SK-N-MC (cell line): Measurements from ENCODE around the gene ERMP1.

Source experiments
- DNase-seq: peaks from one replicate; pipeline ENCODE4 v3.0.0-alpha.2; 2011; ENCODE audit warnings: low read depth, low spot score
- H3K27ac ChIP-seq: fragments of 200-600 bp; sonication (generic); 2 replicates; pipeline ENCODE4 v1.5.1; 2016; ENCODE audit warnings: mixed run types
- H3K36me3 ChIP-seq: fragments of 200-600 bp; sonication (generic); 2 replicates; pipeline ENCODE4 v1.6.1; 2017; ENCODE audit warnings: antibody characterized with exemption, low read length, mixed read lengths; ENCODE audit not compliant: insufficient read depth
- H3K4me3 ChIP-seq: fragments of 200-600 bp; sonication (generic); 2 replicates; pipeline ENCODE4 v1.5.1; 2016
- H3K9ac ChIP-seq: fragments of 200-600 bp; sonication (generic); 2 replicates; pipeline ENCODE4 v1.8.0; 2017; ENCODE audit warnings: mixed run types, mixed read lengths; ENCODE audit not compliant: insufficient read length
- H3K9me3 ChIP-seq: fragments of 200-600 bp; sonication (generic); 2 replicates; pipeline ENCODE4 v1.6.1; 2017; ENCODE audit warnings: low read depth, mild to moderate bottlenecking, antibody characterized with exemption, low read length, moderate library complexity, mixed read lengths
- EZH2 ChIP-seq: fragments of 200-600 bp; sonication (generic); IDR thresholded peaks from one replicate; pipeline ENCODE4 v1.6.1; 2017; ENCODE audit warnings: antibody characterized with exemption
- FOXP2 ChIP-seq: optimal IDR thresholded peaks from 2 replicates; pipeline ENCODE3; 2011; ENCODE audit warnings: mild to moderate bottlenecking, moderate library complexity; ENCODE audit not compliant: insufficient read depth; ENCODE audit errors: extremely low read length, control extremely low read depth
- POLR2AphosphoS5 ChIP-seq: IDR thresholded peaks from 2 replicates; pipeline ENCODE4 v1.6.1; 2012; ENCODE audit warnings: mild to moderate bottlenecking, low read depth, low read length, borderline replicate concordance

The ERMP1 gene

GRCh38 chr9:5762421-5762820 lies 70.5 kb downstream of the ERMP1 start:
- H3K9ac ChIP-seq, result no peak overlapping the region
- no peak overlapping the region for H3K27ac ChIP-seq
- DNase-seq, result no peak
- TF ChIP-seq EZH2, result no peak
- no peak for TF ChIP-seq POLR2AphosphoS5
- no peak for TF ChIP-seq FOXP2
- H3K4me3 ChIP-seq, result no peak overlapping the region
- peaks cover 75% of the 10 kb centered on the region for H3K36me3 ChIP-seq
- H3K9me3 ChIP-seq, result no peaks in the 10 kb centered on the region

- Histone ChIP-seq H3K36me3 (peaks cover 70% of the 10 kb centered on the region), H3K27ac (no peak overlapping the region), H3K4me3 (no peak overlapping the region), H3K9ac (no peak overlapping the region), H3K9me3 (no peaks in the 10 kb centered on the region)
- TF ChIP-seq POLR2AphosphoS5, result no peak
- no peak for TF ChIP-seq EZH2
- no peak for TF ChIP-seq FOXP2
- no peak for DNase-seq
Observed at GRCh38 chr9:5760338-5760737, 72.6 kb downstream of the ERMP1 start.

GRCh38 chr9:5756633-5757032 lies 76.3 kb downstream of the ERMP1 start:
- DNase-seq, result no peak
- Histone ChIP-seq H3K27ac (no peak overlapping the region), H3K36me3 (peaks cover 40% of the 10 kb centered on the region), H3K9ac (no peak overlapping the region), H3K4me3 (no peak overlapping the region), H3K9me3 (no peaks in the 10 kb centered on the region)
- no peak for TF ChIP-seq EZH2
- no peak for TF ChIP-seq POLR2AphosphoS5
- no peak for TF ChIP-seq FOXP2

GRCh38 chr9:5750569-5750968 lies 82.3 kb downstream of the ERMP1 start:
- Histone ChIP-seq H3K27ac (no peak overlapping the region), H3K4me3 (no peak overlapping the region), H3K9me3 (no peaks in the 10 kb centered on the region), H3K36me3 (peaks cover 35% of the 10 kb centered on the region), H3K9ac (no peak overlapping the region)
- no peak for TF ChIP-seq FOXP2
- no peak for TF ChIP-seq EZH2
- TF ChIP-seq POLR2AphosphoS5, result no peak
- DNase-seq, result no peak

- no peak for TF ChIP-seq FOXP2
- no peak for TF ChIP-seq POLR2AphosphoS5
- no peak for TF ChIP-seq EZH2
- Histone ChIP-seq H3K9me3 (no peaks in the 10 kb centered on the region), H3K9ac (no peak overlapping the region), H3K27ac (no peak overlapping the region), H3K4me3 (no peak overlapping the region), H3K36me3 (peaks cover 47% of the 10 kb centered on the region)
- no peak for DNase-seq
Observed at GRCh38 chr9:5749306-5749705, 83.6 kb downstream of the ERMP1 start.

DNA sequence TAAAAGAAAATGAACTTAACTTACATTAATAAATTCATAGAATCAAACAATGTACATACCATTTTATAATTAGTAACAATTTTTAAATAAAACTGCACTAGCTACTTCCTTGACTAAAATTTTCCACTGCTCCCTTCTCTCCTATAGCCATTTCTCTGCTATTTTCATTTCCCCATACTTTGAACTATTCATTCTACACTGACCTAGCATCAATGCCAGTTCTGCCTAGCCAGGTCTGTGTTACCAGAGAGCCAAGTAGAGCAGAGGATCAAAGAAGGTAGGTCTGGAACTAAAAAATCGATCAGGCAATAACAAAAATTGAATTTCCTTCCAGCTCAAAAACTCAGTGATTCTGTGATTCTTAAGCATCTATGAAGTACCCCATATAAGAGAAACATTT lies 84.5 kb downstream of the ERMP1 start:
- Histone ChIP-seq H3K9ac (no peak overlapping the region), H3K36me3 (peaks cover 51% of the 10 kb centered on the region), H3K4me3 (no peak overlapping the region), H3K27ac (no peak overlapping the region), H3K9me3 (no peaks in the 10 kb centered on the region)
- TF ChIP-seq FOXP2 (no peak), EZH2 (no peak), POLR2AphosphoS5 (no peak)
- no peak for DNase-seq

DNA sequence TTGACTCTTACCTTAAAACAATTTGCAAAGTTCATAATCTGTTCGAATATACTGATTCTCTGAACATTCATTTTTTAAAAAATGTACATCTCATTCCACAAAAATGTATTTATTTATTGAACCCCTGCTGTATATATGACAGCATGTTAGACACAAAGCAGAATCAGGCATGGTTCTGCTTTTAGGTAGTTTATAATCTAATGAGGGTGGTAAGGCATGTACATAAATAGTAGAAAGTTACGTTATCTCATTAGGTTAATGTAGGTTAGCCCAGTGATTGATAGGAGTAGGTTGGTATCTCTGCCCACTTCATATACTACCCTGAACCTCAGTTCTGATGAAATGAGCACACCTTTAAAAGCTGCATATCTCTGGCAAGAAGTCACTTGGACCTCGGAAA lies 89.8 kb downstream of the ERMP1 start:
- H3K9me3 ChIP-seq, result no peaks in the 10 kb centered on the region; the same call in 1 of the 2 replicates
- TF ChIP-seq POLR2AphosphoS5, result no peak
- TF ChIP-seq EZH2, result no peak
- TF ChIP-seq FOXP2, result no peak
- peaks cover 66% of the 10 kb centered on the region for H3K36me3 ChIP-seq
- DNase-seq, result no peak
- H3K27ac ChIP-seq, result no peak overlapping the region
- no peak overlapping the region for H3K9ac ChIP-seq
- no peak overlapping the region for H3K4me3 ChIP-seq

GRCh38 chr9:5736563-5737346 lies 96.2 kb downstream of the ERMP1 start:
- no peak for TF ChIP-seq EZH2
- no peak for TF ChIP-seq FOXP2
- no peak for TF ChIP-seq POLR2AphosphoS5
- no peaks in the 10 kb centered on the region; the same call in 1 of the 2 replicates for H3K9me3 ChIP-seq
- H3K36me3 ChIP-seq, result peaks cover 51% of the 10 kb centered on the region
- no peak for DNase-seq
- no peak overlapping the region for H3K27ac ChIP-seq
- no peak overlapping the region for H3K4me3 ChIP-seq
- no peak overlapping the region for H3K9ac ChIP-seq
